Activated CD4-positive, alpha-beta T cell treated with anti-CD3 and anti-CD28 coated beads, Interleukin-2, amount 50 U/mL, for 24 hours (primary cell): ENCODE results near the gene CHD5.

Experiments
- DNase-seq, 2 donors: peaks; one replicate each; pipeline ENCODE4 v3.0.0-alpha.2; 2020; ENCODE audit warnings: low read depth in 1 of 2, low spot score in 1 of 2

The CHD5 gene

GRCh38 chr1:6117064-6117463 lies 63.1 kb downstream of the CHD5 start:
- no peak for DNase-seq

- DNase-seq = no peak
Observed at GRCh38 chr1:6116137-6116536, 64.0 kb downstream of the CHD5 start.

DNA sequence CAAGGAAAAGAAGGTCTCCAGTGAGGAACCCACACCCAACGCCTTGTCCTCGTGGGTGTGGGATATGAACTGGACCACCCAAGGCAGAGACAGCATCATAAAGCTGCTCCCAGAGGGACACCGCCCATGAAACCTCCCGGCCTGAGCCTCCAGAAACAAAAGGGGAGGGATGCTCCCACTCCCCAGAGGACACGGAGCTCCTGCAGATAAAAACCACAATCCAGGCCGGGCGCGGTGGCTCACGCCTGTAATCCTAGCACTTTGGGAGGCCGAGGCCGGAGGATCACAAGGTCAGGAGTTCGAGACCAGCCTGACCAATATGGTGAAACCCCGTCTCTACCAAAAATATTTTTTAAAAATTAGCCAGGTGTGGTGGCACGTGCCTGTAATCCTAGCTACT lies 66.4 kb downstream of the CHD5 start:
- no peak for DNase-seq

- no peak for DNase-seq
Observed at GRCh38 chr1:6113116-6113515, 67.0 kb downstream of the CHD5 start.

GRCh38 chr1:6112690-6113005 lies 67.5 kb downstream of the CHD5 start:
- no peak for DNase-seq

DNA sequence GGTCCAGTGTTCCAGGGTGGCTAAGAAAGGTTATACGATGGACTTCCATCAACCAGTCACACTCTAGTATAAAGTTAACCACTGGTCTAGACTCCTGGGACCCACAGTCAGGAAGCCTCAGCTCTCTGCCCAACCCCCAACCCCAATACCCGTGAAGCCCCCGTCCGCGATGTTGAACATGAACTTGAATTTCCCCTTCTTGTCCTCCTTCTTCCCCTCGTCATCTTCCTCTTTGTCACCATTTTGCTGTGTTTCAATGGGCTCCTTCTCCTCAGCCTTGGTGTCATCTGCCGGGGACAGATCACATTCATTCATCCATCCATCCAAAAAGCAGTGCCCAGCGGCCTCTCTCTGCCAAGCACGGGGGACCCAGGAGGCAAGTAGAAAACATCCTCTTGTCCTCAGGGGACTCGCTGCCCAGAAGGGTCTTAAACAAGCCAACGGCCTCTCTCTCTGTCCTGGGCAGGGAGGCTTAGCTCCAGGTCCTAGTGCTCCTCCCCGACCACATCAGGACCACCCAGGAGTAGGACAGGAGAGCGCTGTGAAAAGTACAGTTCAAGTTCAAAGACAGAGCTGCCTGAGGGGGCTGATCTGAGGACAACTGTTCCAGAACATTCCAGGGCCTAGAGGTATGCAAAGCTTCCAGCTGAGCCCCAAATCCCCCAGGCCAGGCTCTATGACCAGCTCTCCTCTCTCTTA lies 68.0 kb downstream of the CHD5 start:
- DNase-seq = no peak

GRCh38 chr1:6111571-6111970 lies 68.5 kb downstream of the CHD5 start:
- DNase-seq = no peak

DNA sequence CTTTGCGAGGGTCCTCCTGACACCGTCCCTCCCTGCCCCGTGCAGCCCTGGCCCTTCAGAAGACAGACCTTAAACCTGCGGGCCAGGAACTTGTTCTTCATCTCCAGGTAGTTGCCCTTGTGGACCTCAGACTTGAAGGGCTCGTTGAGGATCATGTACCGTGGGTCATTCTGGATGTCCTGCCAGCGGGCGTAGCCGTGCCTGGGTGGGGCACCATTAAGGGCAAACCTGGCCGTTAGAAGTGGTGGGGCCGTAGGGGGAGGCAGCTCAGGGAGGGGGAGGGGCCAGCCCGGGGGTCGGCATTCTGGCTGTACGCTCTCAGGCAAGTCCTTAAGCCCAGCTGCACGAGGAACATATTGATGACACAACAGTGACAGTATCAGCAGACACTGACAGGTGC lies 69.8 kb downstream of the CHD5 start:
- no peak for DNase-seq

- DNase-seq = no peak
Observed at GRCh38 chr1:6109688-6110087, 70.4 kb downstream of the CHD5 start.

DNA sequence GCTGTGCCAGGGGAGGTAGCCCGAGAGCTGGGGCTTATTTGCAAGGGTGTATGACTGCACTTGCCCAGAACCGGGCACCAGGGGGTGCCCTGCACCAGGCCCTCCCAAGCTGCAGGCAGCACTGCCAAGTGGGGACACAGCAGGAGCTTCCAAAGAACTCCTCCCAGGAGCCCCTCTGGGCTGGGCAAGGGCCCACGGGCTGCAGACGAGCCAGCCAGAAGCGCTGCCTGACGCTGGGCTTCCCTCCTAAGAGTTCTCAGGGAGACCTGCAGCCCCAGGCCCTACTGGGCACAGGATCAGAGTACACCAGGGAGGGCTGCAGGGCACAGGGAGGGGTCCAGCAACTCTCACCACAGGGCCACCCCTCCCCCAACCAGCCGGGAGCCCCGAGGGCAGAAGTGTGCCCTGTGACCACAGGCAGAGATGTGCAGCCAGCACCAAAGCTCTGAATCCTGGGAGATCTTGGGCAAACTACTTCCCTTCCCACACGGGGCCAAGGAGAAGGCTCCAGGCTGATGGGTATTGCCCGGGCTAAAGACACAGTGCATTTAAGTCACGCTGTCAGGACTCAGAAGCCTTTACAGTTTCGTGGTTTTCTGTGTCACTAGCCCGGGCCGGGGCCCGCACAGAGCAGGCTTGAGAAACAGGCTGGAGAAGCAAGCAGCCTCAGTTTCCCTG lies 71.0 kb downstream of the CHD5 start:
- DNase-seq = no peak

DNA sequence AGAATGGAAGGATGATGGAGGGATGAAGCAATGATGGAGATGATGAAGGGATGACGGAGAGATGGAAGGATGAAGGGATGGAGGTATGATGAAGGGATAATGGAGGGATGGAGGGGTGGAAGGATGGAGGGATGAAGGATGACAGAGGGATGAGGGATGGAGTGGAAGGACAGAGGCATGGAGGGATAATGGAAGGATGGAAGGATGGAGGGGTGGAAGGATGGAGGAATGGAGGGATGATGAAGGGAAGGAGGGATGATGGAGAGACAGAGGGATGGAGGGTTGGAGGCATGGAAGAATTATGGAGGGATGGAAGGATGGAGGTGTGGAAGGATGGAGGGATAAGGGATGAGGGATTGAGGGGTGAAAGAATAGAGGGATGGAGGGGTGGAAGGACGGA lies 71.6 kb downstream of the CHD5 start:
- DNase-seq = no peak

DNA sequence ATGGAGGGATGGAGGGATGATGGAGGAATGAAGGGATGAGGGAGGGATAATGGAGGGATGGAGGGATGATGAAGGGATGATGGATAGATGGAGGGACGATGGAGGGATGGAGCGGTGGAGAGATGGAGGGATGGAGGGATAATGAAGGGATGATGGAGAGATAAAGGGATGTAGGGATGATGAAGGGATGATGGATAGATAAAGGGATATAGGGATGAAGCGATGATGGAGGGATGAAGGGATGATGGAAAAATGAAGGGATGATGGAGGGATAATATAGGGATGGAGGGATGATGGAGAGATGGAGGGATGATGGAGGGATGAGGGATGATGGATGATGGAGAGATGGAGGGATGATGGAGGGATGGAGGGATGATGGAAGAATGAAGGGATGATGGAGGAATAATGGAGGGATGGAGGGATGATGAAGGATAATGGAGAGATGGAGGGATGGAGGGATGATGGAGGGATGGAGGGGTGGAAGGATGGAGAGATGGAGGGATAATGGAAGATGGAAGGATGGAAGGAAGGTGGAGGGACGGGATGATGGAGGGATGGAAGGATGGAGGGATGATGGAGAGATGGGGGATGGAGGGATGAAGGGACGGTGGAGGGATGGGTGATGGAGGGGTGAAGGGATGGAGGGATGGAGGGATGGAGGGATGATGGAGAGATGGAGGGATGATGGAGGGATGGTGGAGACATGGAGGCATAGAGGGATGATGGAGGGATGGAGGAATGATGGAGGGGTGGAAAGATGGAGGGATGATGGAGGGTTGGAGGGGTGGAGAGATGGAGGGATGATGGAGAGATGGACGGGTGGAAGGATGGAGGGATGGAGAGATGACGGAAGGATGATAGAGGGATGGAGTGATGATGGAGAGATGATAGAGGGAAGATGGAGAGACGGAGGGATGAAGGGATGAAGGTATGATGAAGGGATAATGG lies 72.4 kb downstream of the CHD5 start:
- no peak for DNase-seq

DNA sequence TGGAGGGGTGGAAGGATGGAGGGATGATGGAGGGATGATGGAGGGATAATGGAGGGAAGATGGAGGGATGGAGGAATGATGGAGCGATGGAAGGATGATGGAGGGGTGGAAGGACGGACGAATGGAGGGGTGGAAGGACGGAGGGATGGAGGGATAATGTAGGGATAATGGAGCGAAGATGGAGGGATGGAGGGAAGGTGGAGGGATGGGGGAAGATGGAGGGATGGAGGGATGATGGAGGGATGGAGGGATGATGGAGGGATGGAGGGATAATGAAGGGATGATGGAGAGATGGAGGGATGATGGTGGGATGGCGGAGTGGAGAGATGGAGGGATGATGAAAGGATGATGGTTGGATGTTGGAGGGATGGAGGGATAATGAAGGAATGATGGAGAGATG lies 73.1 kb downstream of the CHD5 start:
- DNase-seq = no peak

GRCh38 chr1:6106321-6106731 lies 73.8 kb downstream of the CHD5 start:
- no peak for DNase-seq

GRCh38 chr1:6105763-6106162 lies 74.4 kb downstream of the CHD5 start:
- no peak for DNase-seq

GRCh38 chr1:6105218-6105679 lies 74.9 kb downstream of the CHD5 start:
- no peak for DNase-seq

DNA sequence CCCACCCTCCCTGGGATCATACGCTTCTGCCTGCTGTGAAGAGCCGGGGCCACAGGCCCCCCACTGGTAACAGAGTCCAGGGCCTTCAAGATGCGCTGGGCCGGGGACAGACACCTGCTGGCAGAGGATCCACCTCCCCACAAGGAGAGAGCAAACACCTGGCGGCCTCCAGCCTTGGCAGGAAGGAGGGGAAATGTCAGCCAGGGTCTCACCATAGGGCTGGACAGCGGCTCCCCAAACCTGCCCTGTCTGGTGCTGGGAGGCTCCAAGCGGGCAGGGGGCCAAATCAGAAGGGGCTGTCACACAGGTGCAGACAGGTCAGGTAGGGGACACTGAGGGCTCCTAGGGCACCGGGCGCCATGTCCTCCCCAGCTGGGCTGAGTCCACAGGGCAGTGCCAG lies 75.5 kb downstream of the CHD5 start:
- DNase-seq = no peak

DNA sequence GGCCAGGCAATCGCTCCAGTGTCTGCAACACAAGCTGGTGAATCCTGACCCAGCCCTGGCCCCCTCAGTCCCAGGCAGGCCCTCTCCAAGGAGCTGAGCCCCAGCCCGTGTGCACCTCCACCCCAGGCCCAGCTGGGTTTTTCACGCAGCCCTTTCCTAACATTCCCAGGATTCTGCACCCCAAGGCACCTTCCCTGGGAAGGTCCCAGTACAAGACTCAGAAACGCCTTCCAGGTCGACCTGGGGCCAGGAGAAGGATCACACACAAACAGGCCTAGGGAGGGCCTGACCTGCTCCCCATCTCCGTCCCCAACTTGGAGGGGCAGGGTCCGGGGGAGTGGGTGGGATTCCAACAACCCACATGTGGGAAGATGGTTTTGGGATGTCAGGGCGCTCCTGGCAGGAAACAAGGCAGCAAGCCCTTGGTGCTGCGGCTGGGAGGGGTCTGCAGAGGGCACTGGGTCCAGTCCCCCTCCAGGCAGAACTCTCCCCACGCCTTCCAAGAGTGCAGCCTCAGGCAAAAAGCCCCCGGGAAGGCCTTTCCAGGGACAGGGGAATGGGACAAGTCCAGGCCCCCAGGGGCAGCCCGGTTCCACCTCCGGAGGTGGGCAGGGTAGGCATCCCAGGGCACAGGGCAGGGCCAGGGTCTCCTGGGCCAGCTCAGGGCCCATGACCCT lies 76.1 kb downstream of the CHD5 start:
- DNase-seq = no peak

DNA sequence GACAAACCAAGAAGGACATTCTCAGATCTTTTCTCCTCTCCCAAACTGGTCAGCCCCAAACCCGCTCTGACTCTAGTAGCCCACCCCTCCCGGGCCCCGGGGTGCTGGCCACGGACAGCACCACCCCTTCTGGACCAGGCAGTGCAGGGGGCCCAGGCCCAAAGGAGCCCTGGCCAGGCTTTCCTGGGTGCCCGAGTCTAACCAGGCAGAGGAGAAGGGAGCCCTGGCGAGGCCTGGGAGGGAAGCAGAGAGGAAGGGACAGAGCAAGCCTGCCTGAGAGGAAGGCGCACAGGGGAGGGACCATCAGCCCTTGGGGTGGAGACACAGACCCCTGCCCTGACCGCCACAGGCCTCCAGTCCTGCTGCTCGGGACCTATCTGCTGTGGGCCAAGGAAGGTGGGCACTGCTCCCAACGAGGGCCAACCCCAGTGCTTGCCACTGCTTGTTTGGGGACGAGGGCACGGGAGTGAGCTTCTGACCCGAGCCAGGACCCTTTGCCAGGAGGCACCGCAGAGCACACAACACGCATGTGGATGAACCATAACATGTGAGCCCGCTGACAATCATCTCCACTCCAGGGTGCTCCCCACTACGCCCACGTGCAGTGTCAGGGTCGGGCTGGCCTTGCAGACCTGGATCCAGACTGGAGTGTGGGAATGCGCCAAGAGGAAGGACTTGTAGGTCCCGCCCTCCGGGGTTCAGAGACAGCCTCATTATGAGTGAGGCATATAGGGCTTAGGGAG lies 76.8 kb downstream of the CHD5 start:
- DNase-seq = no peak

DNA sequence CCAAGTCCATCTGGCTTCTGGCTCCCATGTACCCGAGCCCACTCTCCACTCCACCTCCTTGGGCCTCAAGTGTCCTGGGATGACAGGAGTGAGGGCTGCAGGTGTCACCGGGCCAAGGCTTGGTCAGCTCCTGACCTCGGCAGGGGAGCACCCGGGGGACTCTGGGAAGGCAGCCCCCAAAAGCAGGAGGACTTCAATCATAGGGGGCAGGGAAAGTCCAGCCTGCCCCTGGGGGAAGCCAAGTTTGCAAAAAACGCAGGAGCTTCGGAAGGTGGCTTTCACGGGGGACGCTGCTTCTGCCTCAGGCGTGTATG lies 77.6 kb downstream of the CHD5 start:
- no peak for DNase-seq
